MG63 (cell line): Measurements from ENCODE around the gene RNF225. TPM values are rescaled to one million over a fixed set of nuclear protein-coding genes. Genes with fewer than 3 reads are reported as not detected.
A peak's percentile ranks its signal among the peaks of the same experiment; 100 is the strongest.
"Not testable (repeated sequence)": the region's sequence is repeated elsewhere in the genome, so short reads cannot be mapped to it uniquely, and the experiment has no call there.

Experiments
- DNase-seq: peaks from one replicate; pipeline ENCODE4 v3.0.0-alpha.2; 2020
- H3K27me3 ChIP-seq: fragments of 250-450 bp; sonication (Bioruptor Pico); 2 replicates; pipeline ENCODE4 v1.5.1; 2020; ENCODE audit warnings: mild to moderate bottlenecking, moderate library complexity
- H3K36me3 ChIP-seq: fragments of 250-450 bp; sonication (Bioruptor Pico); 2 replicates; pipeline ENCODE4 v1.5.1; 2020; ENCODE audit warnings: mild to moderate bottlenecking, moderate library complexity
- H3K4me3 ChIP-seq: fragments of 250-450 bp; sonication (Bioruptor Pico); 2 replicates; pipeline ENCODE4 v1.5.1; 2020; ENCODE audit warnings: mild to moderate bottlenecking, moderate library complexity
- H3K9me3 ChIP-seq: fragments of 250-450 bp; sonication (Bioruptor Pico); 2 replicates; pipeline ENCODE4 v1.5.1; 2020; ENCODE audit warnings: mild to moderate bottlenecking, moderate library complexity
- total RNA-seq: library from RNA; depleted of rRNA; stranded (reverse); fragments of >200 nt; shearing (Covaris generic); gene quantifications from 2 replicates; pipeline ENCODE4 v1.2.3, GENCODE V29; 2014; ENCODE audit warnings: low replicate concordance

The RNF225 gene
- total RNA-seq, 1 experiment from 2014 or later, result not detected

- no peaks in the 10 kb centered on the region for H3K9me3 ChIP-seq
- DNase-seq, result no peak
- peaks cover 42% of the 10 kb centered on the region for H3K36me3 ChIP-seq
- H3K4me3 ChIP-seq, result no peak overlapping the region
- H3K27me3 ChIP-seq, result no peaks in the 10 kb centered on the region
Measured at GRCh38 chr19:58396691-58397532, 1.5 kb downstream of the RNF225 start.

- DNase-seq, result no peak
- Histone ChIP-seq H3K27me3 (no peaks in the 10 kb centered on the region), H3K36me3 (peaks cover 35% of the 10 kb centered on the region), H3K4me3 (no peak overlapping the region), H3K9me3 (no peaks in the 10 kb centered on the region)
Measured at GRCh38 chr19:58397533-58398037, 2.1 kb downstream of the RNF225 start.

GRCh38 chr19:58398087-58398486 lies 2.6 kb downstream of the RNF225 start:
- H3K9me3 ChIP-seq, result no peaks in the 10 kb centered on the region
- H3K27me3 ChIP-seq, result no peaks in the 10 kb centered on the region
- DNase-seq, result no peak
- no peak overlapping the region for H3K4me3 ChIP-seq
- peaks cover 30% of the 10 kb centered on the region for H3K36me3 ChIP-seq

GRCh38 chr19:58398545-58398944 lies 3.1 kb downstream of the RNF225 start:
- H3K36me3 ChIP-seq, result peaks cover 25% of the 10 kb centered on the region
- no peak for DNase-seq
- H3K27me3 ChIP-seq, result no peaks in the 10 kb centered on the region
- H3K4me3 ChIP-seq, result no peak overlapping the region
- H3K9me3 ChIP-seq, result no peaks in the 10 kb centered on the region

- no peaks in the 10 kb centered on the region for H3K9me3 ChIP-seq
- H3K27me3 ChIP-seq, result no peaks in the 10 kb centered on the region
- DNase-seq, result no peak
- peaks cover 12% of the 10 kb centered on the region for H3K36me3 ChIP-seq
- no peak overlapping the region for H3K4me3 ChIP-seq
Measured at GRCh38 chr19:58399903-58400302, 4.4 kb downstream of the RNF225 start.

GRCh38 chr19:58400316-58400915 lies 5.0 kb downstream of the RNF225 start:
- Histone ChIP-seq H3K27me3 (no peaks in the 10 kb centered on the region), H3K36me3 (peaks cover 7% of the 10 kb centered on the region), H3K4me3 (peak overlapping the region; percentile 56), H3K9me3 (no peaks in the 10 kb centered on the region)
- peak; percentile 39 for DNase-seq

- Histone ChIP-seq H3K4me3 (peak overlapping the region; percentile 56), H3K27me3 (no peaks in the 10 kb centered on the region), H3K36me3 (no peaks in the 10 kb centered on the region), H3K9me3 (no peaks in the 10 kb centered on the region)
- DNase-seq, result peak; percentile 98
Measured at GRCh38 chr19:58400916-58401839, 5.7 kb downstream of the RNF225 start.

- Histone ChIP-seq H3K4me3 (peak overlapping the region; percentile 56), H3K27me3 (no peaks in the 10 kb centered on the region), H3K36me3 (peaks cover 5% of the 10 kb centered on the region), H3K9me3 (no peaks in the 10 kb centered on the region)
- DNase-seq, result no peak
Measured at GRCh38 chr19:58401840-58402421, 6.5 kb downstream of the RNF225 start.

- H3K4me3 ChIP-seq, H3K36me3 ChIP-seq, H3K27me3 ChIP-seq, DNase-seq, H3K9me3 ChIP-seq: not testable (repeated sequence)
Measured at GRCh38 chr19:58403920-58404478, 8.5 kb downstream of the RNF225 start.

- no peaks in the 10 kb centered on the region for H3K9me3 ChIP-seq
- no peaks in the 10 kb centered on the region for H3K27me3 ChIP-seq
- DNase-seq, result no peak
- peaks cover 22% of the 10 kb centered on the region for H3K36me3 ChIP-seq
- peak overlapping the region; percentile 85 for H3K4me3 ChIP-seq
Measured at GRCh38 chr19:58406818-58407657, 11.6 kb downstream of the RNF225 start.

GRCh38 chr19:58407658-58408151 lies 12.2 kb downstream of the RNF225 start:
- Histone ChIP-seq H3K27me3 (no peaks in the 10 kb centered on the region), H3K9me3 (no peaks in the 10 kb centered on the region; the same call in 1 of the 2 replicates), H3K4me3 (peak overlapping the region; percentile 85), H3K36me3 (peaks cover 27% of the 10 kb centered on the region)
- no peak for DNase-seq

GRCh38 chr19:58408152-58409009 lies 12.9 kb downstream of the RNF225 start, which contains the start of gene ZNF584:
Gene ZNF584 (plus strand): TSS chr19:58408649. CDS start chr19:58409148, 499 bp downstream.
- peak; percentile 96 for DNase-seq
- Histone ChIP-seq H3K27me3 (no peaks in the 10 kb centered on the region), H3K9me3 (peaks cover 3% of the 10 kb centered on the region; the same call in 1 of the 2 replicates), H3K4me3 (peak within 1 kb of the TSS; percentile 85), H3K36me3 (peaks cover 33% of the 10 kb centered on the region)

GRCh38 chr19:58409010-58409790 lies 13.7 kb downstream of the RNF225 start:
- peaks cover 3% of the 10 kb centered on the region; the same call in 1 of the 2 replicates for H3K9me3 ChIP-seq
- peak; percentile 65 for DNase-seq

GRCh38 chr19:58416604-58417003 lies 21.1 kb downstream of the RNF225 start:
- DNase-seq, result no peak
- Histone ChIP-seq H3K36me3 (peaks cover 84% of the 10 kb centered on the region), H3K4me3 (no peak overlapping the region), H3K9me3 (peaks cover 11% of the 10 kb centered on the region), H3K27me3 (no peaks in the 10 kb centered on the region)

More at GRCh38 chr19:58409010-58409790, 13.7 kb downstream of the RNF225 start:
- H3K27me3 ChIP-seq, result no peaks in the 10 kb centered on the region
- peaks cover 37% of the 10 kb centered on the region for H3K36me3 ChIP-seq
- H3K4me3 ChIP-seq, result peak overlapping the region; percentile 85
